Measurements from ENCODE around the gene SCRT2. TPM values are rescaled to one million over a fixed set of nuclear protein-coding genes. Genes with fewer than 3 reads are reported as not detected.
A peak's percentile ranks its signal among the peaks of the same experiment; 100 is the strongest.

SCRT2 gene
- total and polyA plus RNA-seq, 2 of the 4 experiments (the other 2 are of a cell fraction), result not detected

- no CpG with 5 or more reads among the region's 10 CpGs for WGBS, 2 experiments (ENCODE audit: extremely low coverage in 2 of 2, insufficient read length in 1 of 2)
- H2AK5ac ChIP-seq (ENCODE audit: low read depth, low read length), result no peak overlapping the region
- no peak overlapping the region for H3K23ac ChIP-seq (ENCODE audit: low read depth, low read length)
- no TSS peak for BruUV-seq (replicated peaks)
- H3K14ac ChIP-seq (replicated peaks; ENCODE audit: low read depth, low read length), result no peak overlapping the region
- H3K4ac ChIP-seq (ENCODE audit: low read depth, low read length), result no peak overlapping the region
- ChIA-PET CTCF (interaction anchor here (0.5 to 2.0 kb wide), 12 partner anchors 21 to 445 kb away, joined by 3 to 7 read pairs (median 4); partner anchors contain the start of genes CSNK2A1 and SCRT2), POLR2A (ENCODE audit: unreplicated experiment) (no interaction called here)
- intact Hi-C loops (cut with micrococcal nuclease) (loop anchor here (5.0 kb wide), 1 partner anchor 91 kb away; no protein-coding TSS in a partner anchor), dilution Hi-C loops (cut with HindIII; ENCODE audit: low sequenced_read_pairs, unreplicated experiment) (no loop called here), in situ Hi-C loops (cut with MboI; ENCODE audit: low sequenced_read_pairs) (loop anchor here (5.0 kb wide), 1 partner anchor 84 kb away; no protein-coding TSS in a partner anchor)
- no peak overlapping the region for H3K18ac ChIP-seq (ENCODE audit: low read depth, low read length)
- H3K9ac ChIP-seq (ENCODE audit: low read depth, low read length), result no peak overlapping the region
- H3K36me3 ChIP-seq (ENCODE audit: control insufficient read depth, insufficient read depth, low read length), result peaks cover 36% of the 10 kb centered on the region
- peaks cover 42% of the 10 kb centered on the region for H4K20me1 ChIP-seq (ENCODE audit: insufficient read depth, low read length)
- peaks cover 30 to 42% of the 10 kb centered on the region in 2 experiments for H3K79me1 ChIP-seq (ENCODE audit: low read depth in 1 of 2, low read length in 2 of 2)
- no peak overlapping the region for H2BK5ac ChIP-seq (ENCODE audit: low read depth, low read length, poor library complexity, severe bottlenecking)
- no peak overlapping the region for H2AK9ac ChIP-seq (replicated peaks; ENCODE audit: low read depth, low read length, poor library complexity)
- H3K27ac ChIP-seq (ENCODE audit: insufficient read depth, low read length), result no peak overlapping the region
- H4K8ac ChIP-seq (ENCODE audit: low read depth in 2 of 2, low read length in 2 of 2), result no peak overlapping the region
- ATAC-seq (ENCODE audit: low read depth), result no peak
- peak overlapping the region; percentile 49 for H2AFZ ChIP-seq (replicated peaks; ENCODE audit: low read length, poor library complexity)
- H4K91ac ChIP-seq (ENCODE audit: insufficient read depth, low read depth, low read length), result no peak overlapping the region
- no peak for DNase-seq
- no peak overlapping the region for H3K4me2 ChIP-seq (ENCODE audit: low read depth, low read length)
- TF ChIP-seq FOS (IDR thresholded peaks at IDR 0.05; ENCODE audit: low read depth, low read length) (no peak), MXI1 (IDR thresholded peaks at IDR 0.05; ENCODE audit: borderline replicate concordance, low read depth, low read length) (no peak), MAFK (IDR thresholded peaks at IDR 0.05; ENCODE audit: low read depth, low read length) (no peak), RCOR1 (IDR thresholded peaks at IDR 0.05; ENCODE audit: insufficient replicate concordance, low read length) (no peak), POLR2A (IDR thresholded peaks at IDR 0.05; ENCODE audit: low read depth, low read length) (peak; percentile 35; the same call in 1 of the 2 replicates), CTCF (conservative IDR thresholded peaks at IDR 0.05; ENCODE audit: low read depth, low read length) (no peak)
- TF ChIP-seq, protein P1, sequence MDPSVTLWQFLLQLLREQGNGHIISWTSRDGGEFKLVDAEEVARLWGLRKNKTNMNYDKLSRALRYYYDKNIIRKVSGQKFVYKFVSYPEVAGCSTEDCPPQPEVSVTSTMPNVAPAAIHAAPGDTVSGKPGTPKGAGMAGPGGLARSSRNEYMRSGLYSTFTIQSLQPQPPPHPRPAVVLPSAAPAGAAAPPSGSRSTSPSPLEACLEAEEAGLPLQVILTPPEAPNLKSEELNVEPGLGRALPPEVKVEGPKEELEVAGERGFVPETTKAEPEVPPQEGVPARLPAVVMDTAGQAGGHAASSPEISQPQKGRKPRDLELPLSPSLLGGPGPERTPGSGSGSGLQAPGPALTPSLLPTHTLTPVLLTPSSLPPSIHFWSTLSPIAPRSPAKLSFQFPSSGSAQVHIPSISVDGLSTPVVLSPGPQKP (IDR thresholded peaks at IDR 0.05; ENCODE audit: borderline replicate concordance, low read depth, low read length), result no peak
- TF ChIP-seq, protein P2, sequence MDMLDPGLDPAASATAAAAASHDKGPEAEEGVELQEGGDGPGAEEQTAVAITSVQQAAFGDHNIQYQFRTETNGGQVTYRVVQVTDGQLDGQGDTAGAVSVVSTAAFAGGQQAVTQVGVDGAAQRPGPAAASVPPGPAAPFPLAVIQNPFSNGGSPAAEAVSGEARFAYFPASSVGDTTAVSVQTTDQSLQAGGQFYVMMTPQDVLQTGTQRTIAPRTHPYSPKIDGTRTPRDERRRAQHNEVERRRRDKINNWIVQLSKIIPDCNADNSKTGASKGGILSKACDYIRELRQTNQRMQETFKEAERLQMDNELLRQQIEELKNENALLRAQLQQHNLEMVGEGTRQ (IDR thresholded peaks at IDR 0.05; ENCODE audit: low read depth, low read length), result no peak
- no peak overlapping the region for H2BK20ac ChIP-seq (ENCODE audit: low read depth, low read length)
- H3K9me1 ChIP-seq (ENCODE audit: insufficient read depth, low read length), result no peaks in the 10 kb centered on the region
- no peak overlapping the region for H3K56ac ChIP-seq (ENCODE audit: extremely low read depth, insufficient read depth, low read length)
- no peak overlapping the region for H4K5ac ChIP-seq (ENCODE audit: low read depth, low read length)
- no peaks in the 10 kb centered on the region for H3K4me1 ChIP-seq (ENCODE audit: control insufficient read depth, insufficient read depth, low read length)
- no peak overlapping the region for H3K4me3 ChIP-seq (ENCODE audit: insufficient read depth, low read depth, low read length)
- H3K27me3 ChIP-seq (ENCODE audit: control insufficient read depth, insufficient read depth, low read length), result no peaks in the 10 kb centered on the region
- H3K9me3 ChIP-seq (ENCODE audit: control insufficient read depth, insufficient read depth, low read length), result no peaks in the 10 kb centered on the region
- H2BK120ac ChIP-seq (ENCODE audit: low read depth, low read length), result no peak overlapping the region
- H2BK15ac ChIP-seq (ENCODE audit: low read depth, low read length), result no peak overlapping the region
Measured at GRCh38 chr20:646107-646867, 29.3 kb downstream of the SCRT2 start.
